GM12872 (cell line): ENCODE results near the gene TCOF1.

Experiments used
- TF ChIP-seq, protein P1 (sequence below): IDR thresholded peaks from 3 replicates; pipeline ENCODE4 v1.5.1; 2011; ENCODE audit warnings: low read depth, mild to moderate bottlenecking, low read length, moderate library complexity; ENCODE audit not compliant: insufficient read depth

Gene TCOF1

DNA sequence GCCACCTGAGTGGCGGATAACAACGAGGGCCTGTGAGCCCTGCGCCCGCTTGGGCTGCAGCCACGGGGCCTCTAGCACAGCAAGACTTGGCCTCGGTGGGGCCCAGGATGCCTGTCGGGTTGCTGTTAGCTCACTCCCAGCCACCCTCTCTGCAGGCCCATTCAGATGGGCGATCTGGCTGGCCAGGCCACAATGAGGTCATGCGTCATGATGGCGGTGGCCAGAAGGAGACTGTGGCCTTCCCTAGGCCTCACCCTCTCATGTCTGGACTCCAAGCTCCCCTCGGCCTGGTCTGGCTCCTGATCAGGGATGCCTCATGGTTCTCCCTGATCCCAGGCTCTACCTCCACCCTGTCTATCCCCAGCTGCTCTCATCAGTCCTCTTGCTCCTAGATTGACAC lies 19.0 kb upstream of the TCOF1 start:
- TF ChIP-seq, protein P1, sequence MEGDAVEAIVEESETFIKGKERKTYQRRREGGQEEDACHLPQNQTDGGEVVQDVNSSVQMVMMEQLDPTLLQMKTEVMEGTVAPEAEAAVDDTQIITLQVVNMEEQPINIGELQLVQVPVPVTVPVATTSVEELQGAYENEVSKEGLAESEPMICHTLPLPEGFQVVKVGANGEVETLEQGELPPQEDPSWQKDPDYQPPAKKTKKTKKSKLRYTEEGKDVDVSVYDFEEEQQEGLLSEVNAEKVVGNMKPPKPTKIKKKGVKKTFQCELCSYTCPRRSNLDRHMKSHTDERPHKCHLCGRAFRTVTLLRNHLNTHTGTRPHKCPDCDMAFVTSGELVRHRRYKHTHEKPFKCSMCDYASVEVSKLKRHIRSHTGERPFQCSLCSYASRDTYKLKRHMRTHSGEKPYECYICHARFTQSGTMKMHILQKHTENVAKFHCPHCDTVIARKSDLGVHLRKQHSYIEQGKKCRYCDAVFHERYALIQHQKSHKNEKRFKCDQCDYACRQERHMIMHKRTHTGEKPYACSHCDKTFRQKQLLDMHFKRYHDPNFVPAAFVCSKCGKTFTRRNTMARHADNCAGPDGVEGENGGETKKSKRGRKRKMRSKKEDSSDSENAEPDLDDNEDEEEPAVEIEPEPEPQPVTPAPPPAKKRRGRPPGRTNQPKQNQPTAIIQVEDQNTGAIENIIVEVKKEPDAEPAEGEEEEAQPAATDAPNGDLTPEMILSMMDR: no peak

DNA sequence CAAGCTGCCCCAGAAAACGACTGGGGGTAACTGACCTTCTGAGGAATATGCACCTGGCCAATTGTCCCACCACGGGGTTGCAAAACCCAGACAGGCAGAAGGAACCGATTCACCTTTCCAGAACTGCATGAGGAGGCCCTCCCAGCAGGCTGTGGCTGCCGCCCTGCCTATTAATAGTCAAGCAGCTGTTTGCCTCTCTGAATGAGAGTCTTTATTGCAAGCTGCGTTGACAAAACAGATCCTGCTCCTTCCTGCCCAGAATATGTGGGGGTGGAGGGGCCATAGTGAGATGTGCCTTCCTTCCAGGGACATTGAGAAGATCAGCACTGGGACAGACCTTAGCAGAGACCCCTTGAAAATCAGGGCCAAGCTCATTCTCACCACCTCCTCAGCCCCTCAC lies 18.3 kb upstream of the TCOF1 start:
- TF ChIP-seq, protein P1: no peak

DNA sequence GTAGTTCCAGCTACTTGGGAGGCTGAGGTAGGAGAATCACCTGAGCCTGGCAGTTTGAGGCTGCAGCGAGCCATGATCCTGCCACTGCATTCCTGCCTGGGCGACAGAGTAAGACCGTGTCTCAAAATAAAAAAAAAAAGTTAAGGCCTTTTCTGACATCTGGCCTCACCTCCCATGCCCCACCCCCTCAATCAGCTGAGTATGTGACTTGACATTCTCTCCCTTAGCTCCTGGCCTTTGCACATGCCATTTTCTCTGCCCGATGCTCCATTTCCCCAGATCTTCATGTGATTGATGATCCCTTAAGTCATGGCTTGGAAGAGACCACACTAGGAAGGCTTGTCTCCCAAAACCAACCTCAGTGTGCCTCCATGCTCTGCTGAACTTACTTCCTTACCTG lies 17.7 kb upstream of the TCOF1 start:
- TF ChIP-seq, protein P1: no peak

DNA sequence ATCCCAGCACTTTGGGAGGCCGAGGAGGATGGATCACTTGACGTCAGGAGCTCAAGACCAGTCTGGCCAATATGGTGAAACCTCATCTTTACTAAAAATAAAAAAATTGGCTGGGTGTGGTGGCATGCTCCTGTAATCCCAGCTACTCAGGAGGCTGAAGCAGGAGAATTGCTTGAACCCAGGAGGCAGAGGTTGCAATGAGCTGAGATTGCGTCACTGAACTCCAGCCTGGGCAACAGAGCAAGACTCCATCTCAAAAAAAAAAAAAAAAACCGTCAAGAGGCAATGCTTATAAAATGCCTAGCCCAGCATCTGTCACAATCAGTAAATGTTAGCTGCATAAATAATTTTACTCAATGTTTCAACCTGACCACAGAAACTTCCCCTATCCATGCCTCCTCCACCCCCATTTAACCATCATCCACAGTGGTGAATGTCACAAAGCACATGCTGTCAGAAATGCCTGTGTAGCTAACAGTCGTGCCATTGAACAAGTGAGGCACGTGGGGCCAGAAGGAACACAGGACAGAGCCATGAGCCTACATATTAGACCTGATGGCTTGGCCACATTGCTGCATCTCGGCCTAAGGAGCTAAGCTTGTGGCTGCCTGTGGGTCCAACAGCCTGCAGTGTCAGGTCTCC lies 16.8 kb upstream of the TCOF1 start:
- TF ChIP-seq, protein P1: no peak

DNA sequence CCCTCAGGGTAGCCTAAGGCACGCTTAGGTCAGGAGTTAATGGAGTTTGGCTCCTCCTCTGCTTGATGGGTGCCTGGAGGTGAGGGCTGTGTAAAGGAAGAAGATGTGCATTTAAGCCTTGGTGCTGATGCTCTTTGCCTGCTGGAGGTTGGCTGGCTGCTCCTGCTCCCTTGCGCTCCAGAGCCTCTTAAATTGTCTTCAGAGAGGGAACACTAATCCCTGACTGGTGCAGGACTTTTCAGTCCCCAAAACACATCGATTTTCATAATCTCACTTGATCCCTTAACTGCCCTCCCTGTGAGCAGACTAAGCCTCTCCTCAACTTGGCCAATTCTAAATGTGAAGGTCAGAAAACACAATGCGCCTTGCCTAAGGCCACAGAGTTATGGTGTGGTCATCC lies 16.2 kb upstream of the TCOF1 start:
- TF ChIP-seq, protein P1: no peak

DNA sequence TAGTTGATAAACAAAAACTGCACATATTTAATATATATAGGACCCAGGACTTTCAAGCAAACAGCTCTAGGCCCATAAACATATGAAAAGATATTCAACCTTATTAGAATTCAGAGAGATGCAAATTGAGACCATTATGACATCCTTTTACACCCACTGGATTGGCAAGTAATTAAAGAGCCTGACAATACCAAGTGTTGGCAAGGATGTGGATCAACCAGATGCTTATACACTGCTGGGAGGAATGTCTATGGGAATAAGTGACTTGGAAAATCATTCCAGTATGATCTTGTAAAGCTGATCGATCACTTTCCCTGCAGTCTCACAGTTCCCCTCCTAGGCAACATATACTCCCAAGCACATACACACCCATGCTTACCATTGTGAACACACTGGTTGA lies 15.5 kb upstream of the TCOF1 start:
- TF ChIP-seq, protein P1: no peak

DNA sequence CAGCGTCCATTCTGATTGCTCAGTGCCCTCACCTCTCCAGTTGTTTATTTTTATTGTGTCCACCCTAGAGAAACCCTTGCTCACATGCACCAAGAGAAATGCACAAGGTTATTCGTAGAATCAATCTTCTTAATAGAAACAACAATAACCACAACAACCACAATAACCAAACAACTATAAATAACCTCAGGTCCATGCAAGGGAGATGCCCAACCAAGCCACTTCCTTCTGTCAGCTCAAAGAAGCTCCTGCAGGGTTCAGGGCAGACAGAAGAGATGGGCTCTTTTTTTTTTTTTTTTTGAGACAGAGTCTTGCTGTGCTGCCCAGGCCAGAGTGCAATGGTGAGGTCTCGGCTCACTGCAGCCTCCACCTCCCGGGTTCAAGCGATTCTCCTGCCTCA lies 14.9 kb upstream of the TCOF1 start:
- TF ChIP-seq, protein P1: no peak

DNA sequence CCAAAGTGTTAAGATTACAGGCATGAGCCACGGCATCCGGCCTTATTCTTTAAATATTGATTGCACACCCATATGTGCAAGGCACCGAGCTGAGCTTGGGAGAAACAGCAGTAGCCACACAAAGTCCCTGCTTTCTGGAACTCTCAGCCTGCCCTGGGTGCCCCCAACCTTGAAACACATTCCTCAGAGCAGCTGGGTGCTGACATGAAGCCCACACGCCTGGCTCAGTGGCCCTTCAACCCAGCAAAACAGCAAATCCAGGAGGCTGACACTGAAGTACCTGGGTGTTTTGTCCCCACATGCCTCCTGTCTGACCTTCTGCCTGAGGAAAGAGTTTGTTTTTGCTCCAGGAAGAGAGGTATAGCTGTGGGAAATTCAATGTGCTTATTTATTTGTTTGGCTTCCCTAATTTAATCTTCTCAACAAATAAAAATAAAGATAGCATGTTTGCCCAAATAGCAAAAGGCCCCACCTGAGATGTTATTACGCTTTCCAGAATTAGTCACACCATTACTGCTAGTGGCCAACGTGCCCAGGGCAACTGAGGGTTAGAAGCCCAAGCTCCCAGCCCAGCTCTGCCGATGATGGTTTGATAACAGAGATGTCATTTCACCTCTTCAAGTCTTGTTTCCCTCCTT lies 13.4 kb upstream of the TCOF1 start:
- TF ChIP-seq, protein P1: no peak
